Inferior parietal cortex (tissue), 1 donor: Measurements from ENCODE around the gene JMY.
A peak's percentile ranks its signal among the peaks of the same experiment; 100 is the strongest.

Experiments
- DNase-seq: peaks from one replicate; pipeline ENCODE4 v3.0.0-alpha.2; 2016; ENCODE audit errors: extremely low spot score

JMY gene

GRCh38 chr5:79235634-79236361 lies at the start of gene JMY:
Gene JMY, plus strand, starts transcription at chr5:79236131. Its CDS starts 520 bp downstream, at chr5:79236651.
- peak; percentile 74 for DNase-seq

- DNase-seq = no peak
These were observed 49.5 kb upstream of the JMY start for GRCh38 chr5:79186455-79186854.

- no peak for DNase-seq
These were observed 46.3 kb upstream of the JMY start for GRCh38 chr5:79189439-79190234.

GRCh38 chr5:79190235-79190529 lies 45.7 kb upstream of the JMY start:
- no peak for DNase-seq

- DNase-seq = no peak
These were observed 44.5 kb upstream of the JMY start for GRCh38 chr5:79191457-79191856.

GRCh38 chr5:79193643-79194042 lies 42.3 kb upstream of the JMY start:
- DNase-seq = no peak

GRCh38 chr5:79200573-79201183 lies 35.3 kb upstream of the JMY start:
- DNase-seq = no peak

- no peak for DNase-seq
These were observed 34.7 kb upstream of the JMY start for GRCh38 chr5:79201206-79201605.

- DNase-seq = no peak
These were observed 33.9 kb upstream of the JMY start for GRCh38 chr5:79202076-79202475.

GRCh38 chr5:79205965-79206364 lies 30.0 kb upstream of the JMY start:
- no peak for DNase-seq

- no peak for DNase-seq
These were observed 29.4 kb upstream of the JMY start for GRCh38 chr5:79206541-79206940.

- DNase-seq = no peak
These were observed 26.4 kb upstream of the JMY start for GRCh38 chr5:79209505-79209904.

- no peak for DNase-seq
These were observed 11.5 kb upstream of the JMY start for GRCh38 chr5:79224286-79224984.

- no peak for DNase-seq
These were observed 10.9 kb upstream of the JMY start for GRCh38 chr5:79225026-79225425.

GRCh38 chr5:79225441-79225840 lies 10.5 kb upstream of the JMY start:
- no peak for DNase-seq

- no peak for DNase-seq
These were observed 8.4 kb upstream of the JMY start for GRCh38 chr5:79227484-79228025.

GRCh38 chr5:79229357-79230174 lies 6.4 kb upstream of the JMY start:
- DNase-seq = no peak

- no peak for DNase-seq
These were observed 684 bp upstream of the JMY start for GRCh38 chr5:79235261-79235633.

GRCh38 chr5:79236362-79236969 lies 535 bp downstream of the JMY start:
- peak; percentile 15 for DNase-seq

- DNase-seq = peak; percentile 17
These were observed 1.2 kb downstream of the JMY start for GRCh38 chr5:79236970-79237739.
